ENCODE results near the gene SLC2A6.

The SLC2A6 gene

GRCh38 chr9:133491656-133491925 lies 12.7 kb upstream of the SLC2A6 start:
- no peak overlapping the region for H3K9ac ChIP-seq
- H3K27me3 ChIP-seq (ENCODE audit: insufficient read depth, low read depth), result peaks cover 61% of the 10 kb centered on the region
- TF ChIP-seq, protein P1, sequence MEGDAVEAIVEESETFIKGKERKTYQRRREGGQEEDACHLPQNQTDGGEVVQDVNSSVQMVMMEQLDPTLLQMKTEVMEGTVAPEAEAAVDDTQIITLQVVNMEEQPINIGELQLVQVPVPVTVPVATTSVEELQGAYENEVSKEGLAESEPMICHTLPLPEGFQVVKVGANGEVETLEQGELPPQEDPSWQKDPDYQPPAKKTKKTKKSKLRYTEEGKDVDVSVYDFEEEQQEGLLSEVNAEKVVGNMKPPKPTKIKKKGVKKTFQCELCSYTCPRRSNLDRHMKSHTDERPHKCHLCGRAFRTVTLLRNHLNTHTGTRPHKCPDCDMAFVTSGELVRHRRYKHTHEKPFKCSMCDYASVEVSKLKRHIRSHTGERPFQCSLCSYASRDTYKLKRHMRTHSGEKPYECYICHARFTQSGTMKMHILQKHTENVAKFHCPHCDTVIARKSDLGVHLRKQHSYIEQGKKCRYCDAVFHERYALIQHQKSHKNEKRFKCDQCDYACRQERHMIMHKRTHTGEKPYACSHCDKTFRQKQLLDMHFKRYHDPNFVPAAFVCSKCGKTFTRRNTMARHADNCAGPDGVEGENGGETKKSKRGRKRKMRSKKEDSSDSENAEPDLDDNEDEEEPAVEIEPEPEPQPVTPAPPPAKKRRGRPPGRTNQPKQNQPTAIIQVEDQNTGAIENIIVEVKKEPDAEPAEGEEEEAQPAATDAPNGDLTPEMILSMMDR (conservative IDR thresholded peaks at IDR 0.05; ENCODE audit: low read depth, low read length), result no peak
- no peaks in the 10 kb centered on the region for H4K20me1 ChIP-seq (ENCODE audit: insufficient read depth)
- no peaks in the 10 kb centered on the region for H3K4me1 ChIP-seq (ENCODE audit: low read depth, poor library complexity, severe bottlenecking)
- H2AFZ ChIP-seq (ENCODE audit: low read depth), result no peak overlapping the region
- H3K4me2 ChIP-seq, result no peak overlapping the region
- no peaks in the 10 kb centered on the region for H3K79me2 ChIP-seq (ENCODE audit: insufficient read depth, low read depth)
- H3K36me3 ChIP-seq (ENCODE audit: insufficient read depth), result no peaks in the 10 kb centered on the region
- H3K27ac ChIP-seq, result no peak overlapping the region
- no peak overlapping the region for H3K4me3 ChIP-seq (IDR thresholded peaks at IDR 0.05; ENCODE audit: insufficient read depth, low read depth, low read length)

GRCh38 chr9:133490865-133491655 lies 12.2 kb upstream of the SLC2A6 start:
- Histone ChIP-seq H3K79me2 (ENCODE audit: insufficient read depth, low read depth) (no peaks in the 10 kb centered on the region), H4K20me1 (ENCODE audit: insufficient read depth) (no peaks in the 10 kb centered on the region), H3K4me3 (IDR thresholded peaks at IDR 0.05; ENCODE audit: insufficient read depth, low read depth, low read length) (no peak overlapping the region), H2AFZ (ENCODE audit: low read depth) (no peak overlapping the region), H3K27ac (no peak overlapping the region), H3K4me2 (no peak overlapping the region), H3K9ac (no peak overlapping the region), H3K4me1 (ENCODE audit: low read depth, poor library complexity, severe bottlenecking) (no peaks in the 10 kb centered on the region), H3K27me3 (ENCODE audit: insufficient read depth, low read depth) (peaks cover 59% of the 10 kb centered on the region), H3K36me3 (ENCODE audit: insufficient read depth) (no peaks in the 10 kb centered on the region)
- TF ChIP-seq, protein P1 (conservative IDR thresholded peaks at IDR 0.05; ENCODE audit: low read depth, low read length), result no peak

GRCh38 chr9:133490201-133490681 lies 11.3 kb upstream of the SLC2A6 start:
- Histone ChIP-seq H3K27ac (no peak overlapping the region), H3K4me2 (no peak overlapping the region), H4K20me1 (ENCODE audit: insufficient read depth) (no peaks in the 10 kb centered on the region), H3K27me3 (ENCODE audit: insufficient read depth, low read depth) (peaks cover 68% of the 10 kb centered on the region), H3K36me3 (ENCODE audit: insufficient read depth) (no peaks in the 10 kb centered on the region), H3K79me2 (ENCODE audit: insufficient read depth, low read depth) (no peaks in the 10 kb centered on the region), H3K4me3 (IDR thresholded peaks at IDR 0.05; ENCODE audit: insufficient read depth, low read depth, low read length) (no peak overlapping the region), H3K4me1 (ENCODE audit: low read depth, poor library complexity, severe bottlenecking) (no peaks in the 10 kb centered on the region), H2AFZ (ENCODE audit: low read depth) (no peak overlapping the region), H3K9ac (no peak overlapping the region)
- TF ChIP-seq, protein P1 (conservative IDR thresholded peaks at IDR 0.05; ENCODE audit: low read depth, low read length), result no peak

- Histone ChIP-seq H3K36me3 (ENCODE audit: insufficient read depth) (no peaks in the 10 kb centered on the region), H3K27me3 (ENCODE audit: insufficient read depth, low read depth) (peaks cover 73% of the 10 kb centered on the region), H3K4me3 (IDR thresholded peaks at IDR 0.05; ENCODE audit: insufficient read depth, low read depth, low read length) (no peak overlapping the region), H3K9ac (no peak overlapping the region), H4K20me1 (ENCODE audit: insufficient read depth) (no peaks in the 10 kb centered on the region), H2AFZ (ENCODE audit: low read depth) (no peak overlapping the region), H3K27ac (no peak overlapping the region), H3K4me2 (no peak overlapping the region), H3K79me2 (ENCODE audit: insufficient read depth, low read depth) (no peaks in the 10 kb centered on the region), H3K4me1 (ENCODE audit: low read depth, poor library complexity, severe bottlenecking) (no peaks in the 10 kb centered on the region)
- TF ChIP-seq, protein P1 (conservative IDR thresholded peaks at IDR 0.05; ENCODE audit: low read depth, low read length), result no peak
Measured at GRCh38 chr9:133489253-133490190, 10.6 kb upstream of the SLC2A6 start.

All from KMS-11 (cell line).